ENCODE measurements around the gene BCL2L13.
"Not testable (repeated sequence)": the region's sequence is repeated elsewhere in the genome, so short reads cannot be mapped to it uniquely, and the experiment has no call there.

The BCL2L13 gene

DNA sequence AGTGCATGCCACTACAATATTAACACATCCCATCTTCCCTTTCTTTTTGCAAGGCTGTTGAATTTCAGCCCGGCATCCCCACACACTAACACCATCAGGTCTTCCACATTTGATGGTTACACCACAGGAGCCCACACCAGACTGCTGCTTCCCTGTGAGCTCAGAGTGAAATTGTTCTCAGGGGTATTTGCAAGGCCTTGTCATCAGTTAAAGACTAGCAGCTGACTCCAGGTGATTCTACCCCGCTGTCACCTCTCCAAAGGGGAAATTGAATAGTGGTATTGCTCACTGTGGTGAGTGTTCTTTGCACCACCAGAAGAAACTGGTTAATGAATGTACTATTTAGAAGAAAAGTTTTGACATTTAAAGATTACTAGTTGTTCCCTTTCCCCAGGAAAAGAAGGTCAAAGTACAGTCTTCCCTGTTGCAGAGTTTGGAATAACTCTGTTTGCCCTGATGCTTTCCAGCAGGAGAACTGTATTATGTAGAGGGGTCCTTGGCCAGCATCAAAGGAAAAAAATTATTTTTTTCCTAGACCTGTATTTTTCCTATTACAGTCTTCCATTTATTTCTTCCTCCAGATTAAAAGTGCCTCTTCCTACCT, 93.8 kb downstream of the BCL2L13 start:
- no peak for DNase-seq

DNA sequence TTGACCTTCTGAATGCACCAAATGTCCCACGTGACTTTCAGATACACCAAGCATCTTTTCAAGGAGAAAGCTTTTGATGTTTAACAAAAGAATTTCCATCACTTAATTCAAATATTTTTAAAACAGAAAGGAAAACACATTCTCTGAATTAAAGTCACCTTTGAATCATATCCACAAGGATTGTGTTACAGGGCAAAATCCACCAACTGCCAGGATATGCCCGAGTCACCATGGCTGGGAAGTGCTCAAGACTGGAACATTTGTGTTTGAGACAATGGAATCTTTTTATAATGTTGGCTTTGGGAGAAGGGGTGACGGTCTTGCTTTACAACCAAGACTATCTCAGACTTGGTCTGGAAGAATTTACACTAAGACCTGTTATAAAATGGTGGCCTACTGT, 94.9 kb downstream of the BCL2L13 start:
- DNase-seq = no peak

DNA sequence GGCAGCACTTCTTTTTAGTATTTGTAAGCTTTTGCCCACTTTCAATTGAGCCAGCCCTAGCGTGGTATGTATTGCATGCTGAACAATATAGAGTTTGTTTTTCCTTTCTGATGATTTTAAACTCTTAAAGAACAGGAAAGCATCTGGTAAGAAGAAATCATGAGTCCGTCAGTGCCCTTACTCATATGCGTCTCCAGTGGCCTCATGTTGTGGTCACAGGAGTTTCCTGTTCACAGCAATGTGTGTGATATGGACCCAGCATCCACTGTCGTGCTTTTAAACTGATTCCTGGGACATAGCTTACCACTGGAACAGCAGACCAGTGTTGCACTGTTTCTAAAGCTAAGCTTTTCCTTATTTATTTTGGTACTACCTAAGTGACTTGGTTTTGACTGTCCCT, 95.6 kb downstream of the BCL2L13 start:
- peak; percentile 12 for DNase-seq

DNA sequence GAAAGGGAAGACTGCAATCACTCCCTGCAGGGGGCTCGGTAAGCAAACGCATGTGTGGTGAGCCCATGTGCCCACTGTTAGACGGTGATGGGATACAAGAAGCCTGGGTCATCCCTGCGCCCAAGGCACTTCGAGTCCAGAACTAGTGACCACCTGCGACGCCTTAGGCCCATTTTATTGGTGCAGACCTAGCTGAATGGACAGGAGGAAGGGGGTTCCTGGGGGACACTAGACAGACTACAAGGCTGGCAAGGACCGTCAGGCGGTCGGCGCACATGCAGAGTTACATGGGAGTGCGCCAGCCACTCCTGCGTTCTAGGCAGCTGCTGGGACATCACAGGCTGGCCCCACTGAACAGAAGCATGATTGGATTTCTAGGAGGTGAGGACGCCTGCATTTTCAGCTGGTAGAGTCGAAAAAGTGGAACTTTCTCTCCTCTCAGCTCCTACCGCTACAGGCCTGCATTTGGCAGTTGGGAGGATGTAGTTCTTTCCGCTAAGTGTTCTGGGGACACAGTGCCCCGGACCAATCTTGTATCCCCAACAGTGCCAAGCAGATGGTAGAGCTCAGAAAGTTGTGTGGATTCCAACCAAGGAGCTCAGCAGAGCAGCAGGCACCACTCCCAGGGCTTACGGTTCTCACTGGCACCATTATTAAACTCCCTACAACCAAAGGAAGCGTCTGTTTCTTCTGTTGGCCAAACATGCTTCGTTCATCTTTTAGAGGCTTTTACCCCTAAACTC, 100.0 kb downstream of the BCL2L13 start:
- no peak for DNase-seq

DNA sequence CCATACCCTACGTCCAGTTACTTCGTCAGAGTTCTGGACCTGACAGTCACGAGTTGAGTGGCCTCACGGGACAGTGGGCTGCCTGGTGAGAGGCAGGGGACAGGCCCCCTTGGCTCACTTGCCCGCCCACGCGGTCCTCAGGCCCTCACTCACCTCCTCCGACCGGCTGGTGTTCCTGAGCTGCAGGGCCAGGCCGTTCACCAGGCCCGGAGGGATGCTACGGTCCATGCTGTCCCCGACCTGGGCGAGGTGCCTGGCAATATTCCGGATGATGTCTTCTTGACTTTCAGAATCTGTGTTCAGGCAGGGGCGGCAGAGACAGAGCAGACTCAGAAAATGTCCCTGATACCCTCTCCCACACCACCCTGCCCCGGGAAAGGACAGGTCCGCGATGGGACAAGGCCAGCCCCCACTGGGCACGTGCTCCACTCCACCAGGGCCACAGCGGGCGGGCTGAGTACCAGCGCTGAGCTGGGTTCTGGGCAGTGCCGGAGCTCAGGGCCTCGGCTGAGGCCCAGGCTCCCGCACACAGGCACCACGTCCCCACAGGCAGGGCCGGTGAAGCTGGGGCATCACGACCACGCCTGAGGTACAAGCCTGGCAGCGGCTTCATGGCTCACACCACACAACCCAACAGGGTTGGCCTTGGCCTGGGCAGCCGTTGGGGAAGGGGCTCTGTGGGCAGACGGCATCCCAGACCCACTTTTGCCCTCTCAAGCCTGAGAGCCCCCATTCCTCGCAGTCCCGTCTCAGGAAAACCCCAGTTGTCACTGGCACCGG, 100.8 kb downstream of the BCL2L13 start:
- DNase-seq = no peak

DNA sequence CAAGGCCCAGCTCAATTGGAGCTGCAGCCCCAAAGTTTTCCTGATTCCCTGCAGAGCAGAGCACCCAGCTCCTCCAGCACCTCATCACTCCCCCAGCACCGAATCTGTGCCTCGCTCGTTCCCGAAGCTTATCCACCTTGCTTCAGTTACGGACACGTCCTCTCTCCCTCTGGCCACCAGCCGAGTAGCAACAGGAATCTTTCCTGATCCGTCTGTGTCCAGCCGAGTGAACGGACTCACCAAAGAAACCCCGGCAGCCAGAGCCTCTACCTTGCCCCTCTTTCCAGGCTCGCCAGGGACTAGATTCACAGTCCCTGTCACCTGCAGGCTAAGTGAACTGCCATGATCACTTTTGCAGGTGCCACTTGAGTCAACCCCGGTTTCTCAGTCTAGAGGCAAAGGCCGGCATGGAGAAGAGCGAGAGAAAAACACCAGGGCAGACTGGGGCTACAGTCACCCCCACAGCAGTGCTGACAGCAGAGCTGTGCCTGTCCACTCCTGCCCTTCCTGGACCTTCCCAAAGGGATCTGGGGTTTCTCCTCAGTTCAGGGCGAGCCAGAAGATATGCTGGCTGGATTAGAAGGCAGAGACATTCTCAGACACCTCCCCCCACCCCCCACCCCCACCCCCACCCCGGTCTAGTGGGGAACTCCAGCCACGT, 103.4 kb downstream of the BCL2L13 start:
- no peak for DNase-seq

DNA sequence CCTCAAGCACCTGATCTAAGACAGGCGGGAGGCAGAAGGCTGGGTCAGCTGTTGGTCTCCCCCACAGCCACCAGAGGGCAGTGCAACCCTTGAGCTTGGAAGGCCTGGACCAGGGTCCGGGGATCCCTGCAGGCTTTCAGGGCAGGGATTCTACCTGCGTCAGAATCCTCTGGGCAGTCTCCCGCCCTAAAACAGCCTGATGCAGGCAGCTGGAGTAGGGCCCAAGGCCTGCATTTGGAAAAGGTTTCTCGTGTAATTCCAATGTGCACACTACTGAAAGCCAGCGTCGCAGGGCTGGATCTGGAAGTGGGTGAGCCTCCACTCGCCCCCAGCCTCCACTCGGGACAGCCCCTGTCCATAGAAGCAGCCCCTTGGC, 104.0 kb downstream of the BCL2L13 start:
- peak; percentile 77 for DNase-seq

DNA sequence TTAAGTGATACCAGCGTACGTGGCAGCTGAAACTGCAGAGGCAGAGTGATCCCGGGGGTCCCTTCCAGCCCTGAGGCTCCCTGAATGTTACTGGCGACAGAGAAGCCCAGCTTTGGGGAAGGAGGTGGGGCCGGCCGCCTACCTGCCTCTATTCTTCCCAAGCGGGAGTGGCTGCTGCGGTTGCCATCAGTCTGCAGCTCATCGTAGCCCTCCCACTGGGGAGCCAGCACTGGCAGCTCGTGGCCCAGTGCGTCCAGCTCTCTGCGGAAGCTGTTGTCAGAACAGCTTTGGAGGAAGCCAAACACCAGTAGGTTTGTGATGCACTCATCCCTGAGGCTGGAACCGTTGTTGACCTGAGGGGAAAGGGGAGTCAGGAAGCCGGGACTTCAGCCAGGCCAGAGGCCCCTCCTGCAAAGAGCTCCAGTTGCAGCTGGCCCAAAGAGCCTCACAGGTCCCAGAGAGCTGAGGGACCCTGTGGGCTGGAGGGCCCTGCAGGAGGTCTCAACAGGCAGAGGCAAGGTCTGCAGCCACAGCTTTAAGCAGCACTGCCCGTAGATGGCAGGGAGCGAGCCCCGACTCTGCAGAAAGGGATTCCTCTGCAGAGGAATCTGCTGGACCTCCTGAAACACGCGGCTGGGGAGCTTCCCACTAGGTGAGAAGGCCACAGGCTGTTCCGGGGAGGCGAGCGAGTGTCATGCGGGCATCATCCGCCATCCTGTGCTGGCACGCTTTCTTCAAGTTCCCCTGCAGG, 105.3 kb downstream of the BCL2L13 start:
- DNase-seq = no peak

DNA sequence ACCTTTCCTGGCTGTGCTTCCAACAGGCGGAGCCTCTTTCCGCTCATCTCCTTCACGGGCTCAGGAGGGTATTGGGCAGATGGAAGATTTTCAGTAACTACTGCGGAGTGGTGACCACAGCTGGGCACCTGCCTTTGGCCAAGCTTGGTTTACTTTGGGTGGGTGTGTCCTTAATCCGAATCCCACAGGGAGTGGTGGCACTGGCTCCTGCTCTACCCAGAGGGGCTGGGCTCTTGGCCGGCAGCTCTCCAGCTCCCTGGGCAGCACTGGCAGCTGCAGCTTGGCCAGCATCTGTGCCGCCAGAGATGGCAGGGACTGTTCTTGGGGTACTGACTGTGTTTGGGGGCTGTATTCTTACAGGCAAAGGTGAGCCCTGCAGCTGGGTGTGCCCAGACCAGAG, 105.9 kb downstream of the BCL2L13 start:
- DNase-seq = no peak

DNA sequence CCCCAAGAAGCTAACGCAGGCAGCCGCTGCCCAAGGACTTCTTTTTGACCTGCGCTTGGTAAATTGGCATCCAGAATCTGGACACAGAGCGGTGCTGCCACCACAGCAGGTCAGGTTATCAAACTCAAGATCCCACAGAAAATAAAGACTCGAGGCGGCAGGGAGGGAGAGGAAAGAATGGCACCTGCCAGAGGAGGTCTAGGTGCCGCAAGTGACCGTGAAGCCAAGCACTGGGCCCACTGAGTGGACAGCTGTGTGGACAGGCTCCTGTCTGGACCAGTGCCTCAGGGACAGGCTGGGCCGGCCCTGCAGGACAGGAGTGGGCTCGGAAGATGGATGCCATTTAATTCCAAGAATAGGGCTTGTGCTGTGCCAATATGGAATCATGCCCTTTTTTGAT, 108.4 kb downstream of the BCL2L13 start:
- DNase-seq = no peak

DNA sequence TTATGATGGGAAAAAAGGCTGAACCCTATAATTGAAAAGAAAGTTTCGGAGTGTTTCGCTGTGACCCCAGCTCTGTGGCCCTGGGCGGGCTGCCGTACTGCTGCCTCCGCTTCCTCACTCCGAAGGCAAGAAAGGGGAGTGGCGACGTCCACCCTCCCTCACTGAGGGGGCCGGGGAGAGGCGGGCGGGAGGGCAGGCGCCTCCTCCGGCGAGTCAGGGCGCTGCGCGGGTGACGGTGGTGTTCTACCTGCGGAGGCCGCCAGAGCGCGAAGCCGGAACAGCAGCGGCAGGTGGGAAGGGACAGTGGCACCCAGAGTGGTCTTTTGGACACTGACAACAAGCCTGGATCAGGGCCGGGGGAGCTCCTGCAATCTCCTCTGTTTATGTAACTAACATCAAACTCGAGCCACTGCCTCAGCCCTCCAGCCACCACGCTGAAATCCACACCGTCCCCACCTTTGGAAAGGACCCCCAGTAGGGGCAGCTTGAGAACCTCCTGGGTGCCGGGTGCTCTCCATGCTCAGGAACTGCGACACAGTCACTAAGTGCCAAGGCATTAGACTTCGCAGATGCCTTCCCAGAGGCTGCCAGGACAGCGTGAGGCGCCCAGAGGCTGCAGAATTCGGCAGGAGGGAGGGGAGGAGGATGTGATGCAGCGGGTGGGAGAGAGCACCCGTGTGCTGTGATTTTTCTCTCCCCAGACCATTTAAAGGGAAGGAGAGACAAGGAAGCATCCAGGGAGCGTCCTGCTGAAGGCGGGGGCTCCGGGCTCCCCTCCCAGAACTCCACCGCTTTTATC, 110.2 kb downstream of the BCL2L13 start:
- DNase-seq = no peak

DNA sequence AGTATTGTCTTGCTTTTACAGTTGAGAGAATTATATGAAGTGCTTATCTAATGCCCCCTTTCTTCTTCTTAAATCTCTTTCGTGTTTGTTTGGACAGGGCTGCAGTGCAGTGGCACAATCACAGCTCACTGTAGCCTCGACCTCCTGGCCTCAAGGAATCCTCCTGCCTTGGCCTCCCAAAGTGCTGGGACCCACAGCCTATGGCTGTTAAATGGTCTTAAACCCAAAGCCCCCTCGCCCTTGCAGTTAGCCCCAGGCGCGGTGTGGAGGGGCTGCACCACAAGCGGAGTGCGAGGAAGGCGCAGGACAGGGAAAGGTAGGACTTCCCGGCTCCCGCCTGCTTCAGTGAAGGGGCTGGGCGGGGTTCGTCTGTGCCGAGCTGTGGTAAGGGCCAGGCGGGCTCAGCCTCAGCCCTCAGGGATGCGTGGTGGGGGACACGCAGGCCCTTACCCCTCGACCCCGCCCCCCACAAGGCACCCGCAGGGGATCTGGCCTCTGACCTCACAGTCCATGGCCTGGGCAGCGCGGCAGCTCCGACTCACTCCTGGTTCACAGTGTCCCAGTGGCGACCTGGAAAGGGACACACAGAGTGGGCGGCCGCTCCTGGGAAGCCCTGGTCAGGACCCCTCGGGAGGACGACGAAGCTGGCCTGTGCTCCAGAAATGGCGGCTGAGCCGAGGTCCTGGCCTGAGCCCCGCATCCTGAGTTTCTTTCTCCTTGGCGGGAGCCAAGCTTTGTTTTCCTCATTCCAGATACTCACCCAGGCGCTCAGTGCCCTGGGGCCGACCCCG, 111.2 kb downstream of the BCL2L13 start:
- no peak for DNase-seq

DNA sequence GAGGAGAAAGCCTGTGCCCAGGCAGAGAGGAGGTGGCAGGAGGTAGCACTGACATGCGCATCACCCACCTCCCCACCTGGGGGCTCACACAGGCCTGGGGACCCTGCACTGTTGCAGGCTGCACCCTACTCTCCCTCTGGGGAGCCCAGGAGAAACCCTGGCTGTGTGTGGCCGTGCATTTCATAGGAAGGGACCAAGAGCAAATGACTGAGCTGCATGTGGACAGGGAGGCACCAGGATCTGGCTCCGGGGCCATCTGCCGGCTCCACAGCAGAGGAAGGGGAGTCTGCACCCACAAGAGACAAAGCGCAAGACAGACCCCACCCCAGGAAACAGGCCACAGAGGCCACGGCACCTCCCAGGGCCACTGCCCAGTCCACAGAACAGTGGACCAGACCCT, 113.0 kb downstream of the BCL2L13 start:
- DNase-seq = no peak

DNA sequence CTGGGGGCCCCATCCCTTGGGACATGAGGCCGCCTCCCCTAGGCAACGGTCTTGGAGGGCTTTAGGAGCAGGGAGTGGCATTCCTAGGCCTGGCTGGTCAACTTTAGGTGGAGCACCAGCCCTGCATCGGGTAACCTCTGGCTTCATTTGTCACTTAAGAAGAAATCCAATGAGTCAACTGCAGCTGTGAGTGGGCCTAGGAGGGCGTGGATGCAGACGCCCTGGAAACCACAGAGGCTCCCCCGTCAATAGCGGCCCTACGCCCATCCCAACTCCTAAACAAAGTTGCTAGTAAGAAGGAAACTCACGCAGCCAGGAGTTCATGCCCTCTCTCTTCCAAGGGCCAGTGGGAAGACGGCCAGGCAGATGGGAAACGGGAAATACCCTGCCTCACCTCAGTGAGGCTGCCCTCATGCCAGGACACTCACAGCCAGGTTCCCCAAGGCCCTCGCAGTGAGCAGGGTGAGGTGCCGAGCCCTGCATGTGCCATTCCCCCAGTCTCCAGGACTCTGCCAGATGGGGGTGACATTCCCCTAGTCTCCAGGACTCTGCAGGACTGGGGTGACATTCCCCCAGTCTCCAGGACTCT, 114.9 kb downstream of the BCL2L13 start:
- no peak for DNase-seq

DNA sequence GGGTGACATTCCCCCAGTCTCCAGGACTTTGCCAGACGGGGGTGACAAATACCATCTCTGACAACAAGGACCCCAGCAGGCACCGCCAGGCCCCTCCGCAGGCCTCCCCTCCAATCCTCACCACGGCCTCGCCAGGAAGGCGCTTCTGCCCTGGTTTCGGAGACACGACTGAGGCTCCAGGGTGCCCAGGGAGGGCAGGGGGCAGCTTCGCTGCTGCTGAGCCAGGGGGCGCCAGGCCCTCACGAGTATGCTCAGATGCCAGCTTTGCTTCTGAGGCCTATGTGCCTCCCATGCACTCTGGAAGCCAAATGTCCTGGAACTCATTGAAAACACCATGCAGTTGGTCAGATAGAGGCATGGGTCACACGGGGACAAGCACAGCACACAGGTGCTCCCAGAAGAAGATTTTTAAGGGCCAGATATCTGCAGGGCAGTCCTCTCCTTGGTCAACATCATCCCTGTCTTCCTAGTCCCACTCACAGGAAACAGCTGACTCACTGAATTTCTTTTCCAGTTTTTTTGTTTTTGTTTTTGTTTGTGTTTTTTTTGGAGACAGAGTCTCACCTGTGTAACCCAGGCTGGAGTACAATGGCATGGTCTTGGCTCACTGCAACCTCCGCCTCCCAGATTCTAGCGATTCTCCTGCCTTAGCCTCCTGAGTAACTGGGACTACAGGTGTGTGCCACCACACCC, 115.8 kb downstream of the BCL2L13 start:
- peak; percentile 30 for DNase-seq

DNA sequence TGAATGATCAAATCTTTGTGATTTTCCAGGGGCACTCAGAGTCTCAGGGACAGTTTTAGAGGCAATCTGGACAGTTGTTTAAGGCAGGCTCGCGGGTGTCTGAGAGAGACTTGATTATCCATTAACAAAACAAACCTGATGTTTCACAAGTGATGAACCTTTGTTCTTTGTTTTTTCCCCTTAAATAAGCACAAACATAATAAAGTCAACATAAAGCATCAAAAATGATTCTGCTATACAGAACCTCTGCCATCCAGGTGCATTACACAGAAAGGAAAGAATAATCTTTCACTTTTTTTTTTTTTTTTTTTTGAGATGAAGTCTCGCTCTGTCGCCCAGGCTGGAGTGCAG, 122.6 kb downstream of the BCL2L13 start:
- DNase-seq = no peak

DNA sequence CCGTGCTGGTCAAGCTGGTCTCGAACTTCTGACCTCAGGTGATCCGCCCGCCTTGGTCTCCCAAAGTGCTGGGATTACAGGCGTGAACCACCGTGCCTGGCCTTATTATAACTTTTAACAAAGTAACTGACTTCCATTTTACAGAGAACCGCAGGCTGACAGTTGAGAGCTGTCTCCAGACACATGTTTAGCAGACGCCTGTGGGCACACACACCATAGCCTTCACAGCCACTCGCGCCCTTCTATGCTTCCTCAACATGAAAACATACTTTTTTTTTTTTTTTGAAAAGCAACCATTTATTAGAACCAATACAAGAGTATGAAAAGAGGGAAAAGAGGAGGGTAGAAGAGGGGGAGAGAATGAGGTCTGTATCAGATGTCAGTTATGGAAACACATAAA, 124.9 kb downstream of the BCL2L13 start:
- not testable (repeated sequence) for DNase-seq

DNA sequence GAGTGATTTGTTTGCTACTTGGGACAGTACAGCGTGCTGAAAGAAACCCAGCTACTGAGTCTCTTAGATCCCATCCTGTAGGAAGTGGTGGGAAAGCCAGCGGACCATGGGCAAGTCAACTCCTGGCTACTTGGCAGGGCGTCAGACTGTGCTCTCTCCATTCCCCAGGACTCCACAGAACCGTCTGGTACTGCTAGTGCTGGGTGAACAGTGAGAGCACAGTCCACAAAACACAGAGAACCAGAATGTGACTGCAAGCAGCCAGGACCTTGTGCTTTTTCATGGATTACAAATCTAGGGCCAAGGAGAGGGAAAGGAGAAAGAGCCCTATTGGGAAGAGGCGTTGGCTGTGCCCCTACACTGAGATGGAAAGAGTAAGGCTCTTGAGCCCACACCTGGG, 125.5 kb downstream of the BCL2L13 start:
- no peak for DNase-seq

DNA sequence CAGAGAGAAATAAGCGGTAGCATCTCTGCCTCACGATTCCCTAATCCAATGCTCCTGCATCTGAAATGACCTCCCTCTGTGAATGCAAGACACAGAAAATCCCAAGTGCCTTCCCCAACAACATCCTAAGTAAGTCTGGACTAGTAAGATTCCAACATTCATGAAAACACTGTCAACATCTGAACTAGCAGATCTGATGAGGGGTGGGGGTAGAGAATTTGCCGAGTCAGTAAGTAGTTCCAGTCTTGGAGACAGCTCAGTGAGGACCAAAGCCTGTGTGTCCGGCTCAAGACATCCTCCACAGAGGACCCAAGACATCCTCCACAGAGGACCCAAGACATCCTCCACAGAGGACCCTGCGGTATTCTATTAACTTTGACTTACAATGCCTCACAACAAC, 126.3 kb downstream of the BCL2L13 start:
- DNase-seq = not testable (repeated sequence)
